Stimulated activated CD4-positive, alpha-beta T cell treated with anti-CD3 and anti-CD28 coated beads, Interleukin-2, amount 100 ng/mL, for 24 hours (primary cell): ENCODE data around the gene USP27X.

Source experiments
- DNase-seq, 2 donors: peaks; one replicate each; pipeline ENCODE4 v3.0.0-alpha.2; 2020

USP27X gene

DNA sequence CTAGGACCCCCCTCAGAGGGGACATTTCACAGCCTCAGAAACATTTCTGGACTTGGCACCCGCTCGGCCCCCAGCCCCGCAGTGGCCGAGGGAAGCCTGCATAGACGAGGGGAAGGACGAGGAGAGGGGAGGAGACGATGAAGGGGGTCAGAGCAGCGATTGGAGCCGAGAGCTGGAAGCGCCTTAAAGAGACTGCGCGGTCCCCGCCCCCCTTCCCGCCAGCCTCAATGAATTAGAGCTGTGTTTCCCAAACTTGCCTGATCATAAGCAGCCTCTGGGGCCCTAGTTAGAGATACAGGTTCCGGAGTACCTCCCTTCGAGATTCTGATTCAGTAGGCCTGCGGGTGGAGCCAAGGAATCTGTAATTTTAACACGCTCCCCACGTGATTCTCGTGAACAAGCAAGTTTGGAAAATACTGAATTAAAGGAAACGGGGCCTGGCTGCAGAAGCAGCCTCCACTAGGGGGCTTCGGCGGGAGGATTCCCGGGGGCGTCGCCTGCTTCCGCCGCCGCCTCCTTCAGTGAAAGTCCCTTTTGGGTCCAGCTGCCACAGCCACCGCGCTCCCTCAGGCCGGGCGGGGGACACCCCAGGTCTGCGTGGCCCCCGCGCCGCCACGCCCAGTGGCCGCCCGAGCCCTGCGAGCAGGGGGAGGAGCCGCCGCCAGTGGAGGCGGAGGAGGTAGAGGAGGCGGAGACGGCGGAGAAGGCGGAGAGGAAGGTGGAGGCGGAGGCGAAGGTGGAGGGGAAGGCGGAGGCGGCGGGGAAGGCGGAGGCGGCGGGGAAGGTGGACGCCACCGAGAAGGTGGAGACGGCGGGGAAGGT is at the start of gene USP27X:
USP27X (plus strand) TSS at position 651 of the 822 bp plus-strand sequence. CDS start 824 bp downstream, outside the sequence.
- DNase-seq = peak; percentile 67 to 72

DNA sequence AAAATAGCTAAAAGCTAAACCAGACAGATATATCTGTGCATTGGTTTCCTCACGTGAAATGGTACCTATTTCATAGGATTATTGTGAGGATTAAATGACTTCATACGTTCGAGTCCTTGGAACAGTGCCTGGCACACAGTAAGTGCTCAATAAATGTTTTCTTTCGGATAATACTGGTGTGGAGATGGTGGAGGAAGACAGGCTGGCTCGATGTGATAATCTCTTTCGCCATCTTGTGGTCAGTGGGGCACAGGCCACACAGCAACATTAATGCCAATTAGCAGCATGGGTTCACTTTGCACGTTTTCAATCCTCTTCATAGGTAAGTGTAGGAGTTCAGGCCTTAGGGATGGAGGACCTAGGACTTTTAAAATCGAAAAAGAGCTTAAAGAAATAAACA is 40.9 kb upstream of the USP27X start:
- no peak for DNase-seq

DNA sequence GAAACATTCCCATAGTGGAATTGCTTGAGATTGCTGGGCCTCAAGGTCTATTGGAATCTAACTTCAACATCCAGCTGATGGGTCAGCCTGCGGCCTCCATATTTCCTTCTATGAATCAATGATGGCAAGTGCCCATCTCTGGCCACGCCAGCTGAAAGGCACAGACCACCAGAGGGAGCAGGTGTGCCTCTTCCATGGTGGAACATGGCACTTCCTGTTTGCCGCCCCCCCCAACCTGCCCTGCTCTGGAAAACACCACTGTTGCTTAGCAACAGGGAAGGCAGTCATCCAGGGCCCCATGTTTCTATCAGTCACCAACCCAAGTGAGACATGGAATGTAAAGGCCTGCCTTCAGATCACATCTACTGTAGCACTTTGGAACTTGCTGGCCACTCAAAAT is 38.6 kb upstream of the USP27X start:
- peak; percentile 35 to 52 for DNase-seq

DNA sequence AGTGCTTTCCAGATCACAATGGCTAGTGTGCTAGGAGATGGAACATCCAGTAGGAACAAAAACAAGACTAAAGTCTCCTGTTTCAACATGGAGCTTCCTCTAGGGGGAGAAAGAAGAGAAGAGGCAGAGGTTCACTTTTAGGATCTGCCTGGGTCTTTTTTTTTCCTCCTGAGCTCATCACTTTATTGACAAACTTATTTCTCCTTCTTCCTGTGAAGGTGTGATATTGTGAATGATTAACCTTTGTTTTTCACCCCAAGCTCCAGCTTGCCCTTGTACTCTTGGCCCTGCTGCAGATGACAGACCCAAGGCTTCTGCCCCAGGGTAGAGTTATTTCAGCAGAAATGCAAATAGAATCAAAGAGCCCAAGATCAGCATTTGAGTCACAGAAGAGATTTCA is 36.7 kb upstream of the USP27X start:
- no peak for DNase-seq

DNA sequence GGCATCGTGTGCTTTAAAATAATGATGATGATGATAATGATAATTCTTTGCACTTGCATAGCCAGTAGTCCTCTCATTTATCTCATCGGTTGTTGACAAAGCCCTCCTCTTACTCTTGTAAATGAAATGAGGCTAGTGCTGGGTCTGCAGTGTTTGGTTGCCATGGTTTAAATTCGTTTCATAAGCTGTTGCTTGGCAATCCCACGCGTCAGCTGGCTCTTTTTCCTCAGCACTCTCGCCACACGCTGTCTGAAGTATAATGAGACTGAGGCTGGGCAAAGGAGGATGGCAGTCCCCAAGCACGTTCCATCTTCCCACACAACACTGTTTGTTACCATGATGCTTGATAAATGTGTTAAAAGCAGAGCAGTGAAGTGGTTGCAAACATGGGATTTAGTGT is 34.7 kb upstream of the USP27X start:
- no peak for DNase-seq

DNA sequence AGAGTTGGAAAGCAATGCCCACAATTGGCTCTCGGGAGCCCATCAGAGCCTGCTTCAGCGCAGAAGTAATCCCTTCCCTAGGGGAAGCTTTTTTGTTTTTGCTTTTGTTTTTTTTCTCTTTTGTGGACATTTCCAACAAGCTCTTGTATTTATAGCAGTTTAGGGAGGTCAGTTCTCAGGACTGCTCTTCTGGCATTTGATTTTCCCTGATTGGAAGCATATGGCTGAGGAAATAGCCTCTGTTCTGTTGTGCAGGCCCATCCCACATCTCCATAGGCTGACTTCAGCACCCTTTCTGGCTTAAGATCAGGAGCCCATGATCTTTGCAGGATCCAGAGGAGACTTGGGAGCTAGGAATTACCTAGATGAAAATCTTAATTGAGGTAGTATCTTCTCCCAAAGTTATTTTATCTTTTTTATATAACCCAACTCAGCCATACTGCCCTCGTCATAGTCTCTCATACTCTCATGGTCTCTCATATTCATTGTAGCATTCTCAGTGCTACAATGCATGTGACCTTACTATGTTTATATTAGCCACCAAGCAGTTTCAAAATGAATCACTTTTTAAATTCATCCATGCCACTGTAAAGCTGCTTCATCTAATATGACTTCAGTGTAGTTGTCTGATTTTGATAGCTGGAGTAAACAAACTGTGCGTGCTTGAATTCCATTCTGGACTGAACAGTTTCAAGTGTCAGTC is 33.4 kb upstream of the USP27X start:
- DNase-seq = no peak

DNA sequence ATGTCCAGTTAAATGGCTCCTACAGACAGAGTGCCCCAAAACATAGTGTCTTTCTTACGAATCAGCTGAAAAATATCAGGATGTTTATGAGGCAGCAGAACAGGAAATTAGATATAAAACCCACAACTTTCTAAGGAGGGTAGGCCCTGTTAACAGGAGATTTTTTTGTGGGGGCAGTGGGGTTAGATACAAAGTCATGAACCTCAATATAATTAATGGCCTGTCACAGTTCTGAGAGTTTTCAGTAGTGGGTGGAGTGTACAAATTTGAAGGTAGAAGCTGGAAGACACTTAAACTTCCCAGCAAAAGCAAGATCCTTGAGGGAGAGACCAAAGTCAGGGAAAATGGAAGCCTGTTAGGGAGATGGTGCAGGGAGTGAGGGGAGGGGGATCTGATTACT is 32.8 kb upstream of the USP27X start:
- DNase-seq = no peak

DNA sequence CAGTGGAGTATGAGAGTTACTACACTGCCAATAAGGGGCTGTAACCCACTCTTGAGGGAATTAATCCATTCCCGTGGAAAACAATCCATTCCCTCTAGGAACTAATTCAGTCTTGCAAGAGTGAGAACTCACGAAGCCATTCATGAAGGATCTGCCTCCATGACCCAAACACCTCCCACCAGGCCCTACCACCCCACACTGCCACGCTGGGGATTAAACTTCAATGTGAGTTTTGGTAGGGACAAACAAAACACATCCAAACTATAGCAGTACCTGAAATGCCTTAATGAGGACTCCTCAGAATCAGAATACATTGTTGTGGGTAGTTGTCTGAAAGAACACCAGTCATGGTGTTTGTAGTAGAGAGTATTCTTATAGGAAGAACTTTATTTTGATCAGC is 31.0 kb upstream of the USP27X start:
- DNase-seq = no peak

DNA sequence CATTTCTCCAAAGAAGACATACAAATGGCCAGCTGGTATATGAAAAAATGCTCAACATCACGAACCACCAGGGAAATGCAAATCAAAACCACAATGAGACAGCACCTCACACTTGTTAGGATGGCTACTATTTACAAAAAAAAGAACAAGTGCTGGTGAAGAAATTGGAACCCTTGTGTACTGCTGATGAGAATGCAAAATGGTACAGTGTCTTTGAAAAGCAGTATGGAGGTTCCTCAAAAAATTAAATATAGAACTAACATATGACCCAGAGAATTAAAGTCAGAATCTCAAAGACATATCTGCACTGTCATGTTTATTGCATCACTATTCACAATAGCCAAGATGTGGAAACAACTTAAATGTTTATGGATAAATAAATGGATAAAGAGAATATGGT is 29.3 kb upstream of the USP27X start:
- DNase-seq = no peak

DNA sequence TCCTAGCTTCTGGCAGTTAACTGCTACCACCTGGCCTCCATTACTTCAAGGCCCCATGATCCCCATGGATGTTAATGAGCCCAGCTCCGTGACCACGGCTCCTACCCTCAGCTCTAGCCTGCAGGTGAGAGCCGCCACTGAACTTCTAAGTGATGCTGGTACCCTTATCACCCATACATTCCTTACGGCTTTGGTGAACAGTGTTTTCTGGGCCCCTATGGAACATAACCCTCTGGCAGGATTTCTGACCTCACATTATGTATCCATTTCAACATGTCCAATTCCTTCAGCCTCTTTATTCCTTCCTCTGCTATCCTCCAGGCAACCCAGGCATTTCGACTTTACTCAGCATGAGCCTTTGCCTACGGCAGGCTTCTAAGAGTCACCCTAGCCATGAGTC is 25.6 kb upstream of the USP27X start:
- DNase-seq = no peak

DNA sequence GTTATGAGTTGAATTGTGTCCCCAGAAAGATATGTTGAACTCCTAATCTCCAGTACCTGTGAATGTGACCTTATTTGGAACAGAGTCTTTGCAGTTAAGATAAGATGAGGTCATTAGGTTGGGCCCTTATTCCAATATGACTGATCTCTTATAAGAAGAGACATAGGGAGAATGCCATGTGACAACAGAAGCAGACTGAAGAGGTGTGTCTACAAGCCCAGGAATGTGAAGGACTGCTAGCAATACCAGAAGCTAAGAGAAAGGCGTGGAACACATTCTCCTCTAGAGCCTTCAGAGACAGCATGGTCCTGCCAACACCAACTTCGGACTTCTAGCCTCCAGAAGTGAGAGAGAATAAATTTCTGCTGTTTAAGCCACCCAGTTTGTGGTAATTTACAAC is 22.5 kb upstream of the USP27X start:
- DNase-seq = no peak

DNA sequence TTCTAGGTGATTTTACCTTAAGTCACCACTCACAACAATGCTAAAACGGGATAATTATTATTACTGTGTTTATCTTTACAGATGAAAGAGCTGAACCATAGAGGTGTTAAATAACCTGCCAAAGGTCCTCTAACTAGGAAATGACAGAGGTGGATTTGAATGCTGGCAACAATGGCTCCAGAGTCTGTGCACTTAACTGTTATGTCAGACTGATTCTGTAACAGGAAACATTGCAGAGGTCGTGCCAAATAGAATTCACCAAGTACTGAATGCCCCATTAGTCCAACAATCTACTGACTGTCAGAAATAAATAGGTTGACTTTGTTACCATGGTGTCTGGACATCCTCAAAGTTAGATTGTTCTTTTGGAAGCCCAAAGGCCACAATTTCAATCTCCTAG is 20.9 kb upstream of the USP27X start:
- DNase-seq = no peak

DNA sequence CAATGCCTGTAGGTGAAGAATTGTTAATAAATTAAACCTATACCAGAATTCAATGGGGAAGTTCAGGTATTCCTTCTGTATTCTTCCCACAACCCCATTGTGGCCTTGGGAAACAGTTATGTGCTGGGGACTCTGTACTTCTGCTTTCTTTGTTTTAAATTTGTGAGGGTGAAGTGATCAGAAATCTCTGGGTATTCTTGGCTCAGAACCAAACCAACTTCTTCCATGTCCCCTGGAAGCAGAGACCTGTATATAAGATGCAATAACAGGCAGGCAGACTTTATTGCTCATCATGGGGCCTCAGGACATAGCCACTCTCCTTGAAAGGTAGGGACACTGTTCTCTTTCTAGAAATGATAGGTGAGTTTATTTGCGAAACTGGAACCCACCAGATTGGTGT is 19.8 kb upstream of the USP27X start:
- no peak for DNase-seq

DNA sequence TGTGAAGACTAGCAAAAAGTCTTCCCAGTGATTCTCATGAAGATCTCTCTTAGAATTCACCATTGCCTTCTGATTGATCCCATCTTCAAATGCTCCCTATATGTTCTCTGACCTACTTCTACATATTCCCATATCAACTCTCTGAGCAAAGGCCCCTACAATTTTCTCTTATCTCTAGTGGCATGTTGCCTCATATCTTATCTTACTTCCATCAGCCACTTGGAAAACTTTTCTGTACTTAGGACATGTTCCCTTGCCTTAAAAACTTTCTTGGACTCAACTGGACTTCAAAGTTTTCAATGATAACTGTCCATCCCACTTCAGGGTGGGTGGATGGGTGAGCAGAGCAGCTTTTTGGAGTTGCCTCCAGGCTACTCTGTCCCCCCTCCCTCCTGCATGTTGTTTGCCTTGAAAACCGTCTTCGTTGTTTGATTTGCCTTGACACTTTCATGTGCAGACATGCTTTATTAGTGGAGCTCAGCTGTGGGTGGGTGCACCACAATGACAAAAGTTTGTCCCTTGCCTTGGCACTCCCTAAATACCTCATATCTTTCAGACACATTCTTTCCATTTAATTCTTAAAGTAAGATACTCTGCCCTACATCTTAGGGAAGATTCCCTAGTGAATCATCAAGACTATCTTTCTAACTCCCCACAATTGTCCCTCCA is 18.3 kb upstream of the USP27X start:
- no peak for DNase-seq

DNA sequence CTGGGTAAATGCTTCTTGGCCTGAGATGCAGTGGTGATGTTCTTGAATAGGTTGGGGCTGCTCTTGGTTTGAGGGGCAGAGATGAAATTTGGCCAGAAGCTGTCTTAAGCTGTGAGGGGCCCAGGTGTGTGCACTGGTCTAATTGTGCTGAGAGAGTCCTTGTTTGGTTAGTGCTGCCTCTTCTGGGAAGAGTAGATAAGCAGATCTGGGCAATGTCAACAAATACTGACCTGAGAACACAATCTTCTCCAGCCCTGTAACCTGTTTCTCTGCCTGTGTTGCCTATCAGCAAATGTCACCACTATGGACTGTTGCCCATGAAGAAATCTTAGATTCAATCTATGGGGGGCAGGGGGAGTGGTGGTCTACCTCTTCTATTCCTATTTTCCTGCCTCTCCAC is 17.2 kb upstream of the USP27X start:
- no peak for DNase-seq

DNA sequence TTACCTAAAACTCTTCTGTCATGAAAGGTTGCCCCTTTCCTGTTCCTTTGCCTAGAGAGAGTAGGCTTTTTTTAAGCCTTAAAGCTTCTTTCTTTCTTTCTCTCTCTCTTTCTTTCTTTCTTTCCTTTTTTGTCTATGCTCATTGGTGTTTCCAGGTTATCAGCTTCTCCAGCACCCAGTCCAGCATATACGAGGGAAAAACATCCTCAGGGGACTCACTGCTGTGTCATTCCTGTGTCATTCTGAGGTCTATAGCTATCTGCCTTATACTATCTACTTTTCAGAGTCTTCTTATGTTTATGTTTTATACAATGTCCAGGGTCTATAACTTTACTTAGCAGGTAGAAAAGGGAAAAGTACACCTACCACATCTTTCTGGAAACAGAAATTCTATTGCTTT is 10.5 kb upstream of the USP27X start:
- DNase-seq = no peak

DNA sequence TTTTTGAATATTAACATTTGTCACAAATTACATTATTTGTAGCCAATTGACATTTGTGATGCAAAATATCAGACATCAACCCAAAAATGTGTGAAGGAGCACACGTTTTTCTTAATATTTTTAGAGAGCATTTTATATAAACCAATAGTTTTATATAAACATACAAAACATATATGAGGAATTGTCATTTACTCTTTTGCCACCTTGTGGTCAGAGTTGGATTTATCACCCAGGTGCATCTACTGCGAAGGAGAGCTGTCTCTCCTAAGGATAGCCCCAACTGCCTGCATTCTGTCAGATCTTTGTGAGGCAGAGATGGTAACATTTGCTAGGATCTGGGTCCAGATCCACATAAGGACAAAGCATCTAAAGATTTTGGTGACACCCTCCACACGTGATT is 2.5 kb upstream of the USP27X start:
- DNase-seq = no peak

DNA sequence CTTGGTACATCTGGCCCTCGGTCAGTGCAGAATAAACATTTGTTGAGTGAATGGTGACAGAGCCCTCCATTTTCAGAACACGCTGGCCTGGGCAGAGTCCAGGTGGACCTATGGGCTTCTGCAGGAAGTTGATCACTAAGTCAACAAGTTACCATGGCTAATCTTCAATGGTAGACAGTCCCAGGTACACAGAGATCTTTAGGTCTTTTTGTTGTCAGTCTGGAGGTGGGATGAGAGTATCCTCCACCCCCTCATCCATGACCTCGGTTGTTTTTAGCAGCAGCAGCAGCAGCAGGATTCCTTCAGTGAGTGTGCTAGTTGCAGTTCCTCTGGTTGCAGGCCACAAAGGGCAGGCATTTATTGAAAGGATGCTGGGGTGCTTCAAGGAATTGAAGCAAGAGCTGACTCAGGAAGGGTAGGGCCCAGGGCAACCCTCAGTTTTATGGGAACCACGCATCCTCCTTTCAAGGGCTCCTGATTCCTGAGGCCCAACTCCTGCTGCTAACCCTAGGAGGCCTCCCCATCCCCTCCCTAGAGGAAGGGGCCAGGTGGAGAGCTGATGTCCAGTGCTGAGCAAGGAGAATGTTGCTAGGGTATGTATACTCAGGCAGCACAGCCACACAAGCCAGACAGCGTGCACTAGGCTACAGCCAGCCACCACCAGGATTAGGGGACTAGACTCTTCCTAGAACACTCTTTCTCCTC is 1.7 kb upstream of the USP27X start:
- no peak for DNase-seq

DNA sequence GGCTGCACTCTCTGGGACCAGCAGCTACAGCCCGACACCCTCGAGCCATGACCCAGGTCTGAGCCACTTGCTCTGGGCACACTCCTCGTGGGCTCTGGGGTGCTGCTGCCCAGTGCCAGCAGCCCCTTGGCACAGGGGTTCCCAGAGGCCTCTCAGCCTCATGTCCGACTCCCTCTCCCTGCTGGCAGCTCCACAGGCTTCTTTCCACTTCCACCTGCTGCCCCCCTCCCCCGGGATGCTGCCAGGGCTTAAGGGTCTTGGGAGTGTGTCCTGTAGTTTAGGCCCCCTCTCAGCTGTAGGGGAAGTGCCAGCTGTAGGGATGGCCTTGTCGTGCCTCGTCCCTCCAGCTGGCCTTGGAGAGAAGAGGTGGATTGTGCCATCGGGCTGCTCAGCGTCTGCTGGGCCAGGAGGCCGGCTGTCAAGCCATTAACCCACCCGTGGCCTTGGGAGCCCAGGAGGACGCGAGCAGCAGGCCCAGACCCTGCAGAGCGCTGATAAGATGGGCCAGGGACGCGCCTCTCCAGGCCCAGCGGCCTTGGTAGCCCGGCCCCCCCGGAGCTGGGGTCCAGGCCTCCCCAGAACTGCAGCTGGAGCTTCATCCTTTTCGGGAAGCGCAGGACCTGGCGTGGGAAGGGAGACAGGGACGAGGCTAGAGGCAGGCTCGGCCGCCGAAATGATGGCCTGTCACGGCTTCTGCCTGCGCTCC is 1.0 kb upstream of the USP27X start:
- DNase-seq = no peak

DNA sequence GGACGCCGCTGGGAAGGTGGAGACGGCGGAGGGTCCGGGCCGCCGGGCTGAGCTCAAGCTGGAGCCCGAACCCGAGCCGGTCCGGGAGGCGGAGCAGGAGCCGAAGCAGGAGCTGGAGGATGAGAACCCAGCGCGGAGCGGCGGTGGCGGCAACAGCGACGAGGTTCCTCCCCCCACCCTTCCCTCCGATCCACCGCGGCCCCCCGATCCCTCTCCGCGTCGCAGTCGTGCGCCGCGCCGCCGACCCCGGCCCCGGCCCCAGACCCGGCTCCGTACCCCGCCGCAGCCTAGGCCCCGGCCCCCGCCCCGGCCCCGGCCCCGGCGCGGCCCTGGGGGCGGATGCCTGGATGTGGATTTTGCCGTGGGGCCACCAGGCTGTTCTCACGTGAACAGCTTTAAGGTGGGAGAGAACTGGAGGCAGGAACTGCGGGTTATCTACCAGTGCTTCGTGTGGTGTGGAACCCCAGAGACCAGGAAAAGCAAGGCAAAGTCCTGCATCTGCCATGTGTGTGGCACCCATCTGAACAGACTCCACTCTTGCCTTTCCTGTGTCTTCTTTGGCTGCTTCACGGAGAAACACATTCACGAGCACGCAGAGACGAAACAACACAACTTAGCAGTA is 483 bp downstream of the USP27X start:
- peak in 1 of 2 donors; percentile 18 for DNase-seq

DNA sequence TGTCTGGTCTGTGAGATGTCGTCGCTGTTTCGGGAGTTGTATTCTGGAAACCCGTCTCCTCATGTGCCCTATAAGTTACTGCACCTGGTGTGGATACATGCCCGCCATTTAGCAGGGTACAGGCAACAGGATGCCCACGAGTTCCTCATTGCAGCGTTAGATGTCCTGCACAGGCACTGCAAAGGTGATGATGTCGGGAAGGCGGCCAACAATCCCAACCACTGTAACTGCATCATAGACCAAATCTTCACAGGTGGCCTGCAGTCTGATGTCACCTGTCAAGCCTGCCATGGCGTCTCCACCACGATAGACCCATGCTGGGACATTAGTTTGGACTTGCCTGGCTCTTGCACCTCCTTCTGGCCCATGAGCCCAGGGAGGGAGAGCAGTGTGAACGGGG is 1.4 kb downstream of the USP27X start:
- DNase-seq = no peak

DNA sequence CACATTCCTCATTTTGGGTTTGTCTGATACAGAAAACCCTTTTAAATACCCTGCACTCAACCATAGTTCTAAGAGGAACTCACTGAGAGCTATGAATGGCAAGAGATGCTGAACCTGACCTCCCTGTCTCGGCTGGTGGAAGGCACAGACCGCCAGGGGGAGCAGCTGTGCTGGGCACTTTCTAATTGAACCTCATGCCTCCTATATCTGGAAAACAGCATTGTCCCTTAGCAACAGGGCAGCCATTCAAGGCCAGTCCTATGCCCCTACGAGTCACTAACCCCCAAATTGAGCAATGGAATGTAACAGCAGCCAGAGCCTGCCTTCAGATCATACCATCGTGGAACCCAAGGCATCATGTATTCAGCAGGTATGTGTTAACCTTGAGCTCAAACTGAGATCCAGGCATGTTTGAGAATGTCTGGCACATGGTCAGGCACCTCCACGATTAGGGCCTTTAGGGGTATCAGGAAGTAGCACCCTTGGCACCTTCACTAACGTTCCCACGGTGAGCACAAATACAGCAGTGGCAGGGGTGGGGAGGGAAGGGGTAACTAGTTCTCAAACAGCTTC is 5.1 kb downstream of the USP27X start:
- peak; percentile 62 to 63 for DNase-seq
